ENCODE data around the gene ING2.
"Not testable (repeated sequence)": the region's sequence is repeated elsewhere in the genome, so short reads cannot be mapped to it uniquely, and the experiment has no call there.

Gene ING2

GRCh38 chr4:183541010-183541751 lies 36.3 kb downstream of the ING2 start:
- H3K4me3 ChIP-seq (ENCODE audit: low read depth, low read length), result no peak overlapping the region
- DNase-seq (ENCODE audit: low read depth), result no peak

GRCh38 chr4:183541752-183542040 lies 36.8 kb downstream of the ING2 start:
- no peak overlapping the region for H3K4me3 ChIP-seq (ENCODE audit: low read depth, low read length)
- no peak for DNase-seq (ENCODE audit: low read depth)

GRCh38 chr4:183543435-183543834 lies 38.6 kb downstream of the ING2 start:
- no peak overlapping the region for H3K4me3 ChIP-seq (ENCODE audit: low read depth, low read length)
- no peak for DNase-seq (ENCODE audit: low read depth)

- H3K4me3 ChIP-seq (ENCODE audit: low read depth, low read length), result no peak overlapping the region
- DNase-seq (ENCODE audit: low read depth), result no peak
Observed at GRCh38 chr4:183544109-183544508, 39.3 kb downstream of the ING2 start.

GRCh38 chr4:183546376-183546775 lies 41.5 kb downstream of the ING2 start:
- no peak for DNase-seq (ENCODE audit: low read depth)

GRCh38 chr4:183548306-183548705 lies 43.4 kb downstream of the ING2 start:
- no peak overlapping the region for H3K4me3 ChIP-seq (ENCODE audit: low read depth, low read length)
- DNase-seq (ENCODE audit: low read depth), result no peak

More at GRCh38 chr4:183546376-183546775, 41.5 kb downstream of the ING2 start:
- H3K4me3 ChIP-seq (ENCODE audit: low read depth, low read length), result no peak overlapping the region

- DNase-seq (ENCODE audit: low read depth), result no peak
- H3K4me3 ChIP-seq (ENCODE audit: low read depth, low read length), result no peak overlapping the region
Observed at GRCh38 chr4:183550345-183551093, 45.7 kb downstream of the ING2 start.

GRCh38 chr4:183552274-183553146 lies 47.7 kb downstream of the ING2 start:
- DNase-seq (ENCODE audit: low read depth), result no peak
- no peak overlapping the region for H3K4me3 ChIP-seq (ENCODE audit: low read depth, low read length)

GRCh38 chr4:183553147-183553478 lies 48.3 kb downstream of the ING2 start:
- H3K4me3 ChIP-seq (ENCODE audit: low read depth, low read length); DNase-seq (ENCODE audit: low read depth): not testable (repeated sequence)

- DNase-seq (ENCODE audit: low read depth), result no peak
- no peak overlapping the region for H3K4me3 ChIP-seq (ENCODE audit: low read depth, low read length)
Observed at GRCh38 chr4:183553601-183554345, 48.9 kb downstream of the ING2 start.

- DNase-seq (ENCODE audit: low read depth), result no peak
- H3K4me3 ChIP-seq (ENCODE audit: low read depth, low read length), result no peak overlapping the region
Observed at GRCh38 chr4:183554346-183554686, 49.5 kb downstream of the ING2 start.

- no peak overlapping the region for H3K4me3 ChIP-seq (ENCODE audit: low read depth, low read length)
- no peak for DNase-seq (ENCODE audit: low read depth)
Observed at GRCh38 chr4:183554878-183555585, 50.2 kb downstream of the ING2 start.

- DNase-seq (ENCODE audit: low read depth), result no peak
- H3K4me3 ChIP-seq (ENCODE audit: low read depth, low read length), result no peak overlapping the region
Observed at GRCh38 chr4:183556947-183557346, 52.1 kb downstream of the ING2 start.

- H3K4me3 ChIP-seq (ENCODE audit: low read depth, low read length), result no peak overlapping the region
- no peak for DNase-seq (ENCODE audit: low read depth)
Observed at GRCh38 chr4:183557611-183558010, 52.8 kb downstream of the ING2 start.

GRCh38 chr4:183558873-183559272 lies 54.0 kb downstream of the ING2 start:
- H3K4me3 ChIP-seq (ENCODE audit: low read depth, low read length), result no peak overlapping the region
- no peak for DNase-seq (ENCODE audit: low read depth)

- no peak overlapping the region for H3K4me3 ChIP-seq (ENCODE audit: low read depth, low read length)
- DNase-seq (ENCODE audit: low read depth), result no peak
Observed at GRCh38 chr4:183561905-183562304, 57.0 kb downstream of the ING2 start.
